Retinal pigment epithelial cell (primary cell): ENCODE results near the gene KCNQ1.

Experiments
- DNase-seq: peaks from one replicate; pipeline ENCODE4 v3.0.0-alpha.2; 2010; ENCODE audit warnings: low read depth
- H3K4me3 ChIP-seq: 2 replicates; pipeline ENCODE4 v1.5.1; 2011; ENCODE audit warnings: mild to moderate bottlenecking, low read length, control low read depth, moderate library complexity
- TF ChIP-seq, protein P1 (sequence below): conservative IDR thresholded peaks from 2 replicates; pipeline ENCODE4 v1.5.1; 2011; ENCODE audit warnings: low read depth, low read length, control low read depth, inconsistent platforms

Gene KCNQ1

DNA sequence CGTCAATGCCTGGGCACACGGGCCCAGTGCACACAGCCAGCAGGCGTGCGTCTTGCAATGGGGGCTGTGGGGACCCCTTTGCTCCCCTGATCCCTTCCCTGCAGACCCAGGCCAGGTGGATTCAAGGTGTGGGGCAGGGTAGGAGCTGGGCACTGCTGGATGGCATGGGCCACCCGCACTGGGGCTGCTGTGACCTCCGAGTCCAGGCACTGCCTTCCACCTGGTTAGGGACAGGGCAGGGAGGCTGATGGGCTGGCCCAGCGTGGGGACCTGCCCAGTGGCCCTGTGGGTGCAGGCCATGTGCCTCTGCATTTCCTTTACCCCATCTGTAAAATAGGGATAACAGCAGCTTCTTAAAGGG lies 22.9 kb downstream of the KCNQ1 start:
- TF ChIP-seq, protein P1, sequence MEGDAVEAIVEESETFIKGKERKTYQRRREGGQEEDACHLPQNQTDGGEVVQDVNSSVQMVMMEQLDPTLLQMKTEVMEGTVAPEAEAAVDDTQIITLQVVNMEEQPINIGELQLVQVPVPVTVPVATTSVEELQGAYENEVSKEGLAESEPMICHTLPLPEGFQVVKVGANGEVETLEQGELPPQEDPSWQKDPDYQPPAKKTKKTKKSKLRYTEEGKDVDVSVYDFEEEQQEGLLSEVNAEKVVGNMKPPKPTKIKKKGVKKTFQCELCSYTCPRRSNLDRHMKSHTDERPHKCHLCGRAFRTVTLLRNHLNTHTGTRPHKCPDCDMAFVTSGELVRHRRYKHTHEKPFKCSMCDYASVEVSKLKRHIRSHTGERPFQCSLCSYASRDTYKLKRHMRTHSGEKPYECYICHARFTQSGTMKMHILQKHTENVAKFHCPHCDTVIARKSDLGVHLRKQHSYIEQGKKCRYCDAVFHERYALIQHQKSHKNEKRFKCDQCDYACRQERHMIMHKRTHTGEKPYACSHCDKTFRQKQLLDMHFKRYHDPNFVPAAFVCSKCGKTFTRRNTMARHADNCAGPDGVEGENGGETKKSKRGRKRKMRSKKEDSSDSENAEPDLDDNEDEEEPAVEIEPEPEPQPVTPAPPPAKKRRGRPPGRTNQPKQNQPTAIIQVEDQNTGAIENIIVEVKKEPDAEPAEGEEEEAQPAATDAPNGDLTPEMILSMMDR, result no peak
- H3K4me3 ChIP-seq, result no peak overlapping the region
- DNase-seq, result no peak

DNA sequence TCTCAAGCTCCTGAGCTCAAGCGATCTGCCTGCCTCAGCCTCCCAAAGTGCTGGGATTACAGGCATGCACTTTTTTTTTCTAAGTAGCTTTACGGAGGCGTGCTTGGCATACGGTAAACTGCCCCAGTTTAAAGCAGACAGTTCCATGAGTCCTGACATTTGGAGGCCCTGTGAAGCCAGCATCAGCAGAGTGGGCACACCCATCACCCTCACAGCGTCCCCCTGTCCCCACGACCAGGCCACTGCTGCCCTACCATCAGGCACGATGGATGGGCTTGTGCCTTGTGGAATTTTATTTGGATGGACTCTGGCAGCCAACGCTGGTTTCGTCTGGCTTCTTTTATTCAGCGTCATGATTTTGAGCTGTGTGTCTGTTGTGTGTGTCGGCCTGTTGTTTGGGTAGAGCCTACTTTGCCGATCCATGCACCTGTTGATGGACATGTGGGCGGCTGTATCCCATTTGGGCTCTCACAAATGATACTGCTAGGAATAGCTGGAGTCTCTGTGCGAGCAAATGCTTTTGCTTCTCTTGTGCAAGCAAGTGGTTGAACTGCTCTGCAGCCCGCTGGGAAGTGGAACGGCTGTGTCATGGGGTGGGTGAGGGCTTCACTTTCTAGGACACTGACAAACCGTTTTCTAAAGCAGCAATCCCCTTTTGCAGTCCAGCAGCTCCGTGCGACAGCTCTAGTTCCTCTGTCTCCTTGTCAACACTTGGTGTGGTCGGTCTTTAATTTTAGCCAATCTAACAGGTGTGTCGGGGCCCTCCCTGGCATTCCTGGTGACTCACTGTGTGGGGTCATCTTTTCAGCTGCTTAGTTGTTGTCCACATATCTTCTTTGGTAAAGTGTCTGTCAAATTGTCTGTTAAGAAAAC lies 23.8 kb downstream of the KCNQ1 start:
- TF ChIP-seq, protein P1, result no peak
- no peak for DNase-seq
- H3K4me3 ChIP-seq, result no peak overlapping the region

DNA sequence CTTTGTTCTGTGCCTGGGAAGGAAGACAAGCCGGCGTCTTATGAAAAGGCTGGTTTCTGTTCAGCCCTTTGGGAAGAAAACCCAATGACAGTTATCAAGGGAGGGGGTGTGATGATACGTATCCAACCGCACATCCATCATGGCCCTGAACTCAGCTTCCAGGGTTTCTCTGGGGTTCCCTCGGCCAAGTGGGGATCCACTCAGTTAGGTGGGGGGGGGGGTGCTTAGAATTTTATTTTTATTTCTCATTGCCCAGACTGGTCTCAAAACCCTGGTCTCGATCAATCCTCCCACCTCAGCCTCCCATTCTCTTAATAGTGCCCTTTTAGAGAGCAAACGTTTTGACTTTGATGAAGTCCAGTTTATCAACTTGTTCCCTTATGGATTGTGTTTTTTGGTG lies 25.7 kb downstream of the KCNQ1 start:
- no peak overlapping the region for H3K4me3 ChIP-seq
- no peak for DNase-seq
- TF ChIP-seq, protein P1, result no peak

DNA sequence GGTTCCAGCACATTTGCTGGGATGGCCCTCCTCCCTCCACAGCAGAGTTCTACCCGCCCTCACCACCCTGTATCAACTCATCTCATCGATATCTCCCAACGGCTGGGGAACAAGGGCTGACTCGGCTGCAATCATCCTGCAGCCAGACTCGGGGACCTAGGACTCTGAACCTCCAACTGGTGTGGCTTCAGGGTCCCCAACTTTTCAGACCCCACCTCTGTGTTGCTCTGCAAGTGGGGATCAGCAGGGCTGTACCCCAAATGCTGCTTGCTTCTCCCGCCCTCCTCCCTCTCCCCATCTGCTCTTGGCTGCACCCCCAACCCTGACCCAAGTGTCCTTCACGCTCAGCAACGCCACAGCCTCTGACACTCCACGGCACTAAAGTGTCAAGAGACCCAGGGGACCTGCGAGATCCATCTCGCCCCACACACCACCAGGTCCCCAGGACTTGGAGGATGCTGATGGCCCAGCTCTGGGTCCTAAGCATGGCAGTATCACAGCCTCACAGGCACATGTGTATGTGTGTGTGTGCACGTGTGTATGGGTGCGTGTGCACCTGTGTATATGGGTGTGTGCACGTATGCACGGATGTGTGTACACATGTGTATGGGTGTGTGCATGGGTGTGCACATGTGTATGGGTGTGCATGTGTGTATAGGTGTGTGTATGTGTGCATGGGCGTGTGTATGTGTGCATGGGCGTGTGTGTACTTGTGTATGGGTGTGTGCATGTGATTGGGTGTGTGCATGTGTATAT lies 26.4 kb downstream of the KCNQ1 start:
- H3K4me3 ChIP-seq, result no peak overlapping the region
- TF ChIP-seq, protein P1, result no peak
- DNase-seq, result no peak

DNA sequence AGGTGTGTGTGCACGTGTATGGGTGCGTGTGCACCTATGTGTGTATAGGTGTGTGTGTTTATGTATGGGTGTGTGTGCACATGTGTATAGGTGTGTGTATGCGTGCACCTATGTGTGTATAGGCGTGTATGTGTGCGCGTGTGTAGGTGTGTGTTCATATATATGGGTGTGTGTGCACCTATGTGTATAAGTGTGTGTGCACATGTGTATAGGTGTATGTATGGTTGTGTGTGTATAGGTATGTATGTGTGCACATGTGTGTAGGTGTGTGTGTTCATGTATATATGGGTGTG lies 26.9 kb downstream of the KCNQ1 start:
- H3K4me3 ChIP-seq, result no peak overlapping the region
- TF ChIP-seq, protein P1, result no peak
- DNase-seq, result no peak

DNA sequence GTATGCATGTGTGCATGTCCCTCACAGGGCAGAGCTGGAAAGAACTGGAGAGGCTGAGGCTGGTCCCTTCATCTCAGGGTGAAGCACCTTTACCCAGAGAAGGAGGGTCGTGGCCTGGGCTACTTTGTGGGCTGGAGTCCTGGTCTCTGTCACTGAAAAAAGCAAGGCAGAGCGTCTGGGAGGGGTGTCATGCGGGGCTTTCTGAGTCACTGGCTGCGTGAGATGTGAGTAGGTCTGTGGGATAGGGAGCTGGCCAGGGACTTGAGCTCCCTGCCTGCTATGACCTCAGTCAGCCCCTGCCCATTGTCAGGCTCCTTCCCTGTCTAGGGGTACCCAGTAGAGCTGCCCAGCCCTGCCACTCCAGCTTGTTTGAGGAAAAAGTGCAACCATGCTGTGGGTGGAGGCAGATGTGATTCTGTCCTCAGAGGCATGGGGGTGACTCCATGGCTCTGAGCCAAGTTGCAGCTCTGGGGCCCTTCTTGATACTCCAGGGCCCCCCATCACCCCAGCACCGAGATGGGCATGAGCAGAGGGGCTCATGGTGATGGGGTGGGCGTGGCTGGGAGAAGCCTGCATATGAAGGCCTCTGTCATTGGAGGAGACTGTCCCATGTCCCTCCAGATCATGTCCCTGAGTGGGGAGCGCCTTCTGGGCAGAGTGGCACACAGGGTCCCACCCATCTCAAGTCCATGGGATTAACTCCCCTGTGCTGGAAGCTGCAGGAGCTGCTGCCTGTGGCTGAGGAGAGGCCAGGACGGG lies 27.8 kb downstream of the KCNQ1 start:
- TF ChIP-seq, protein P1, result no peak
- no peak overlapping the region for H3K4me3 ChIP-seq
- no peak for DNase-seq
